ENCODE results near the gene ATXN1.

- TF ChIP-seq MED1 (CRISPR knock-in tag; IDR thresholded peaks at IDR 0.05) (no peak), ATF3 (CRISPR knock-in tag; IDR thresholded peaks at IDR 0.05) (no peak)
Measured at GRCh38 chr6:16392010-16392409, 369.2 kb downstream of the ATXN1 start.
